Middle frontal gyrus (tissue), 1 donor: ENCODE data around the gene ANKRD24.
"Not testable (repeated sequence)": the region's sequence is repeated elsewhere in the genome, so short reads cannot be mapped to it uniquely, and the experiment has no call there.

Experiments
- DNase-seq: peaks from one replicate; pipeline ENCODE4 v3.0.0-alpha.2; 2015; ENCODE audit warnings: low spot score; ENCODE audit errors: extremely low spot score

The ANKRD24 gene

GRCh38 chr19:4267901-4268815 is 85.7 kb downstream of the ANKRD24 start:
- no peak for DNase-seq

- no peak for DNase-seq
These were observed 86.4 kb downstream of the ANKRD24 start for GRCh38 chr19:4268816-4269430.

GRCh38 chr19:4272894-4273293 is 90.4 kb downstream of the ANKRD24 start:
- no peak for DNase-seq

GRCh38 chr19:4274321-4274686 is 91.8 kb downstream of the ANKRD24 start:
- not testable (repeated sequence) for DNase-seq
